K562 (cell line): ENCODE data around the gene RAB25. TPM values are rescaled to one million over a fixed set of nuclear protein-coding genes. Genes with fewer than 3 reads are reported as not detected.

ENCODE experiments used
- BCOR ChIP-seq: fragments of 450-650 bp; IDR thresholded peaks from 2 replicates; pipeline ENCODE4 v1.6.1; 2016
- BMI1 ChIP-seq: fragments of 150-350 bp; IDR thresholded peaks from 2 replicates; pipeline ENCODE4 v1.6.1; 2014; ENCODE audit warnings: low read length
- CREB1 ChIP-seq, 2 experiments: sonication (generic) in 1 of 2; formaldehyde crosslinking in 1 of 2; IDR thresholded peaks; 2 replicates each; pipeline versions ENCODE4 v1.6.1 to v1.8.0; 2012 to 2022; ENCODE audit warnings: inconsistent platforms in 1 of 2, mild to moderate bottlenecking in 1 of 2, missing genetic modification reagents in 1 of 2, moderate library complexity in 1 of 2
- ETV1 ChIP-seq: fragments of 450-650 bp; conservative IDR thresholded peaks from 2 replicates; pipeline ENCODE4 v1.6.1; 2016; ENCODE audit warnings: missing genetic modification characterization, control low read depth, low read depth, missing compliant biosample characterization
- FOXA1 ChIP-seq: fragments of 450-650 bp; IDR thresholded peaks from 2 replicates; pipeline ENCODE4 v1.6.1; 2016; ENCODE audit warnings: mild to moderate bottlenecking, borderline replicate concordance
- FOXP1 ChIP-seq: sonication (generic); formaldehyde crosslinking; IDR thresholded peaks from 2 replicates; pipeline ENCODE4 v1.8.0; 2022; ENCODE audit warnings: mild to moderate bottlenecking, missing genetic modification reagents
- HDAC1 ChIP-seq, 2 experiments: fragments of 450-650 bp; IDR thresholded peaks; 2 replicates each; pipeline ENCODE4 v1.6.1; 2016 to 2017; ENCODE audit warnings: inconsistent platforms in 1 of 2, mild to moderate bottlenecking in 1 of 2, moderate library complexity in 1 of 2
- HOXB6 ChIP-seq: fragments of 250-450 bp; sonication (Bioruptor Pico); IDR thresholded peaks from 2 replicates; pipeline ENCODE4 v1.5.1; 2022; ENCODE audit warnings: mild to moderate bottlenecking, borderline replicate concordance
- JUN ChIP-seq, 2 experiments: sonication (generic) in 1 of 2; formaldehyde crosslinking in 1 of 2; IDR thresholded peaks; 2 replicates each; pipeline versions ENCODE4 v1.6.1 to v1.8.0; 2012 to 2022; ENCODE audit warnings: borderline replicate concordance in 2 of 2, mild to moderate bottlenecking in 2 of 2, improper control_type of control experiment in 1 of 2, low read depth in 1 of 2, low read length in 1 of 2, missing genetic modification reagents in 1 of 2
- L3MBTL2 ChIP-seq: fragments of 450-650 bp; IDR thresholded peaks from 2 replicates; pipeline ENCODE4 v1.6.1; 2016; ENCODE audit warnings: mild to moderate bottlenecking, moderate library complexity
- LCOR ChIP-seq: sonication (generic); formaldehyde crosslinking; IDR thresholded peaks from 2 replicates; pipeline ENCODE4 v1.8.0; 2022; ENCODE audit warnings: mild to moderate bottlenecking, missing genetic modification reagents
- PHF21A ChIP-seq: fragments of 450-650 bp; IDR thresholded peaks from 2 replicates; pipeline ENCODE4 v1.6.1; 2017; ENCODE audit warnings: low read depth, borderline replicate concordance
- POLR2A ChIP-seq: fragments of 450-650 bp; conservative IDR thresholded peaks from 2 replicates; pipeline ENCODE4 v1.6.1; 2016
- SIRT6 ChIP-seq: IDR thresholded peaks from one replicate; pipeline ENCODE4 v1.6.1; 2012; ENCODE audit warnings: low read depth, mild to moderate bottlenecking, control low read depth, inconsistent platforms, low read length, moderate library complexity
- SMAD2 ChIP-seq: fragments of 150-350 bp; IDR thresholded peaks from 2 replicates; pipeline ENCODE4 v1.6.1; 2014; ENCODE audit warnings: low read depth, mild to moderate bottlenecking, low read length
- SMARCE1 ChIP-seq: fragments of 450-650 bp; IDR thresholded peaks from 2 replicates; pipeline ENCODE4 v1.7.1; 2016; ENCODE audit warnings: mild to moderate bottlenecking
- SRF ChIP-seq, 2 experiments: fragments of 250-450, 450-650 bp in 1 of 2; sonication (Bioruptor Pico) in 1 of 2; sonication (generic) in 1 of 2; formaldehyde crosslinking; IDR thresholded peaks; 2 replicates each; pipeline versions ENCODE4 v1.5.0 to v1.5.1; 2020 to 2022; ENCODE audit warnings: mild to moderate bottlenecking in 1 of 2, missing genetic modification reagents in 1 of 2
- SUPT5H ChIP-seq: fragments of 450-650 bp; IDR thresholded peaks from 2 replicates; pipeline ENCODE4 v1.6.1; 2016
- ZBTB17 ChIP-seq: fragments of 450-650 bp; formaldehyde crosslinking; IDR thresholded peaks from 2 replicates; pipeline ENCODE4 v1.4.0; 2020; ENCODE audit warnings: mild to moderate bottlenecking
- ZEB2 ChIP-seq: fragments of 450-650 bp; IDR thresholded peaks from 2 replicates; pipeline ENCODE4 v1.6.1; 2016
- ZNF589 ChIP-seq: fragments of 200-800 bp; sonication (Bioruptor generic); IDR thresholded peaks from 2 replicates; pipeline ENCODE4 v1.6.1; 2016; ENCODE audit warnings: low read depth, missing genetic modification characterization, missing compliant biosample characterization
- ZNF696 ChIP-seq: fragments of 250-450 bp; sonication (Bioruptor Pico); conservative IDR thresholded peaks from 2 replicates; pipeline ENCODE4 v1.4.0; 2020; ENCODE audit warnings: mild to moderate bottlenecking, moderate library complexity
- ZNF77 ChIP-seq: fragments of 250-450 bp; sonication (Bioruptor Pico); IDR thresholded peaks from 2 replicates; pipeline ENCODE4 v1.5.0; 2020
- ZZZ3 ChIP-seq: fragments of 450-650 bp; IDR thresholded peaks from 2 replicates; pipeline ENCODE4 v1.6.1; 2016; ENCODE audit warnings: antibody characterized with exemption, mild to moderate bottlenecking, moderate library complexity
- polyA plus RNA-seq, 8 experiments: library from polyadenylated mRNA; depleted of rRNA in 4 of 8; stranded (reverse) in 5 of 8; unstranded in 3 of 8; fragments of >200 nt; fragmentation: Nextera tagmentation in 2 of 8; fragmentation: Illumina TruSeq in 1 of 8; extraction: Ambion mirVana in 2 of 8; extraction: Trizol in 1 of 8; gene quantifications; 2 replicates each; pipeline versions ENCODE4 v1.2.1 to v1.2.3, GENCODE V29; 2011 to 2014; ENCODE audit warnings: inconsistent platforms in 1 of 8, missing spikeins in 1 of 8
- total RNA-seq, 7 experiments: library from RNA; depleted of rRNA in 6 of 7; stranded (reverse); fragments of >200 nt in 6 of 7; fragmentation: Illumina TruSeq in 2 of 7; extraction: Trizol in 2 of 7; gene quantifications; 2 replicates each; pipeline versions ENCODE4 v1.2.1 to v1.2.3, GENCODE V29; 2011 to 2021; ENCODE audit warnings: low replicate concordance in 1 of 7
- TF ChIP-seq, protein P1 (sequence below): fragments of 250-450 bp; sonication (Bioruptor Pico); IDR thresholded peaks from 2 replicates; pipeline ENCODE4 v1.8.0; 2021; ENCODE audit warnings: moderate library complexity, mild to moderate bottlenecking, inconsistent platforms
- TF ChIP-seq, protein P2 (sequence below): fragments of 250-450 bp; sonication (Bioruptor Pico); IDR thresholded peaks from 2 replicates; pipeline ENCODE4 v1.4.0; 2020; ENCODE audit warnings: mild to moderate bottlenecking, moderate library complexity, borderline replicate concordance
- TF ChIP-seq, protein P3 (sequence below): fragments of 200-800 bp; sonication (Bioruptor generic); IDR thresholded peaks from 2 replicates; pipeline ENCODE4 v1.6.1; 2017; ENCODE audit warnings: missing genetic modification characterization, missing compliant biosample characterization

The RAB25 gene
- total and polyA plus RNA-seq, 9 of the 15 experiments (the other 6 are each of a cell fraction or from before 2014, with no cell fraction given): 0.10 to 0.27 (median 0.13) TPM; not detected in 6

DNA sequence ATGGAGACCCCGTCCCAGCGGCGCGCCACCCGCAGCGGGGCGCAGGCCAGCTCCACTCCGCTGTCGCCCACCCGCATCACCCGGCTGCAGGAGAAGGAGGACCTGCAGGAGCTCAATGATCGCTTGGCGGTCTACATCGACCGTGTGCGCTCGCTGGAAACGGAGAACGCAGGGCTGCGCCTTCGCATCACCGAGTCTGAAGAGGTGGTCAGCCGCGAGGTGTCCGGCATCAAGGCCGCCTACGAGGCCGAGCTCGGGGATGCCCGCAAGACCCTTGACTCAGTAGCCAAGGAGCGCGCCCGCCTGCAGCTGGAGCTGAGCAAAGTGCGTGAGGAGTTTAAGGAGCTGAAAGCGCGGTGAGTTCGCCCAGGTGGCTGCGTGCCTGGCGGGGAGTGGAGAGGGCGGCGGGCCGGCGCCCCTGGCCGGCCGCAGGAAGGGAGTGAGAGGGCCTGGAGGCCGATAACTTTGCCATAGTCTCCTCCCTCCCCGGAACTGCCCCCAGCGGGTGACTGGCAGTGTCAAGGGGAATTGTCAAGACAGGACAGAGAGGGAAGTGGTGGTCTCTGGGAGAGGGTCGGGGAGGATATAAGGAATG is 54.1 kb downstream of the RAB25 start (continued):
- TF ChIP-seq LCOR (CRISPR knock-in tag) (0 out of 2 replicates have a peak, but pooled peaks have one; percentile 15), ZNF589 (CRISPR knock-in tag) (no peak), ZNF77 (CRISPR knock-in tag) (no peak), PHF21A (no peak), FOXP1 (no peak), HOXB6 (no peak), ETV1 (peak; percentile 63), POLR2A (0 out of 2 replicates have a peak, but pooled peaks have one; percentile 47), SMAD2 (no peak), CREB1 (IDR thresholded peaks at IDR 0.05) (no peak), CREB1 (CRISPR knock-in tag; IDR thresholded peaks at IDR 0.05) (no peak), SMARCE1 (no peak; the same call in 1 of the 2 replicates), BMI1 (no peak), HDAC1 (IDR thresholded peaks at IDR 0.05) (peak in 1 of 2 experiments; percentile 59; a peak in 2 of 4 replicates), ZBTB17 (no peak), BCOR (peak; percentile 44; the same call in 1 of the 2 replicates), L3MBTL2 (peak; percentile 18; the same call in 1 of the 2 replicates), SIRT6 (no peak), SUPT5H (no peak), ZNF696 (CRISPR knock-in tag) (no peak), JUN (IDR thresholded peaks at IDR 0.05; ENCODE audit: borderline replicate concordance, low read depth, low read length) (no peak; the same call in 1 of the 2 replicates), JUN (CRISPR knock-in tag; IDR thresholded peaks at IDR 0.05; ENCODE audit: borderline replicate concordance) (peak; percentile 46; the same call in 1 of the 2 replicates), ZZZ3 (no peak), SRF (CRISPR knock-in tag; IDR thresholded peaks at IDR 0.05) (peak in 1 of 2 experiments; percentile 13; a peak in 1 of 4 replicates), FOXA1 (no peak), ZEB2 (no peak)
- TF ChIP-seq, protein P1, sequence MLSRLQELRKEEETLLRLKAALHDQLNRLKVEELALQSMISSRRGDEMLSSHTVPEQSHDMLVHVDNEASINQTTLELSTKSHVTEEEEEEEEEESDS: no peak
- TF ChIP-seq, protein P2, sequence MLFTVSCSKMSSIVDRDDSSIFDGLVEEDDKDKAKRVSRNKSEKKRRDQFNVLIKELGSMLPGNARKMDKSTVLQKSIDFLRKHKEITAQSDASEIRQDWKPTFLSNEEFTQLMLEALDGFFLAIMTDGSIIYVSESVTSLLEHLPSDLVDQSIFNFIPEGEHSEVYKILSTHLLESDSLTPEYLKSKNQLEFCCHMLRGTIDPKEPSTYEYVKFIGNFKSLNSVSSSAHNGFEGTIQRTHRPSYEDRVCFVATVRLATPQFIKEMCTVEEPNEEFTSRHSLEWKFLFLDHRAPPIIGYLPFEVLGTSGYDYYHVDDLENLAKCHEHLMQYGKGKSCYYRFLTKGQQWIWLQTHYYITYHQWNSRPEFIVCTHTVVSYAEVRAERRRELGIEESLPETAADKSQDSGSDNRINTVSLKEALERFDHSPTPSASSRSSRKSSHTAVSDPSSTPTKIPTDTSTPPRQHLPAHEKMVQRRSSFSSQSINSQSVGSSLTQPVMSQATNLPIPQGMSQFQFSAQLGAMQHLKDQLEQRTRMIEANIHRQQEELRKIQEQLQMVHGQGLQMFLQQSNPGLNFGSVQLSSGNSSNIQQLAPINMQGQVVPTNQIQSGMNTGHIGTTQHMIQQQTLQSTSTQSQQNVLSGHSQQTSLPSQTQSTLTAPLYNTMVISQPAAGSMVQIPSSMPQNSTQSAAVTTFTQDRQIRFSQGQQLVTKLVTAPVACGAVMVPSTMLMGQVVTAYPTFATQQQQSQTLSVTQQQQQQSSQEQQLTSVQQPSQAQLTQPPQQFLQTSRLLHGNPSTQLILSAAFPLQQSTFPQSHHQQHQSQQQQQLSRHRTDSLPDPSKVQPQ (CRISPR knock-in tag): no peak
- TF ChIP-seq, protein P3, sequence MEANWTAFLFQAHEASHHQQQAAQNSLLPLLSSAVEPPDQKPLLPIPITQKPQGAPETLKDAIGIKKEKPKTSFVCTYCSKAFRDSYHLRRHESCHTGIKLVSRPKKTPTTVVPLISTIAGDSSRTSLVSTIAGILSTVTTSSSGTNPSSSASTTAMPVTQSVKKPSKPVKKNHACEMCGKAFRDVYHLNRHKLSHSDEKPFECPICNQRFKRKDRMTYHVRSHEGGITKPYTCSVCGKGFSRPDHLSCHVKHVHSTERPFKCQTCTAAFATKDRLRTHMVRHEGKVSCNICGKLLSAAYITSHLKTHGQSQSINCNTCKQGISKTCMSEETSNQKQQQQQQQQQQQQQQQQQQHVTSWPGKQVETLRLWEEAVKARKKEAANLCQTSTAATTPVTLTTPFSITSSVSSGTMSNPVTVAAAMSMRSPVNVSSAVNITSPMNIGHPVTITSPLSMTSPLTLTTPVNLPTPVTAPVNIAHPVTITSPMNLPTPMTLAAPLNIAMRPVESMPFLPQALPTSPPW (CRISPR knock-in tag): peak; percentile 44; the same call in 1 of the 2 replicates
